ENCODE measurements around the gene FGA. TPM values are rescaled to one million over a fixed set of nuclear protein-coding genes. Genes with fewer than 3 reads are reported as not detected.

FGA gene
- total RNA-seq, 2 experiments from 2014 or later = not detected

- H3K9me3 ChIP-seq (ENCODE audit: control insufficient read depth in 1 of 2, insufficient read depth in 1 of 2, low read length in 2 of 2) = no peaks in the 10 kb centered on the region
- Mint-ChIP-seq H3K4me3 (no peak overlapping the region), H3K4me1 (ENCODE audit: low read depth) (no peaks in the 10 kb centered on the region), H3K9me3 (no peaks in the 10 kb centered on the region), H3K27ac (no peak overlapping the region), H3K36me3 (ENCODE audit: low read depth) (no peaks in the 10 kb centered on the region), H3K27me3 (peaks cover 21% of the 10 kb centered on the region)
- H3K4me1 ChIP-seq (ENCODE audit: insufficient read depth, low read length) = no peaks in the 10 kb centered on the region
- no peak for DNase-seq
- H3K36me3 ChIP-seq (ENCODE audit: insufficient read depth, low read length) = no peaks in the 10 kb centered on the region
- no peak for ATAC-seq (ENCODE audit: poor library complexity)
- H3K27me3 ChIP-seq (ENCODE audit: control insufficient read depth in 1 of 2, insufficient read depth in 2 of 2, low read length in 2 of 2) = no peaks in the 10 kb centered on the region
- ChIA-PET CTCF (no interaction called here), POLR2A (no interaction called here)
- no peak overlapping the region for H3K27ac ChIP-seq (ENCODE audit: low read depth in 1 of 2, low read length in 2 of 2)
- no peak overlapping the region for H3K4me3 ChIP-seq (ENCODE audit: low read length)
- TF ChIP-seq CTCF (IDR thresholded peaks at IDR 0.05) = no peak
- intact Hi-C loops (cut with DNase I, micrococcal nuclease) = no loop called here
Measured at GRCh38 chr4:154566639-154567204, 23.8 kb downstream of the FGA start.

GRCh38 chr4:154565704-154566103, 24.8 kb downstream of the FGA start:
- TF ChIP-seq CTCF (IDR thresholded peaks at IDR 0.05) = no peak
- CTCF ChIA-PET = interaction anchor here (0.6 kb wide), 1 partner anchor 17 kb away, joined by 3 read pairs; no protein-coding TSS in a partner anchor
- no peaks in the 10 kb centered on the region for H3K9me3 ChIP-seq (ENCODE audit: control insufficient read depth in 1 of 2, insufficient read depth in 1 of 2, low read length in 2 of 2)
- DNase-seq (no peak), ATAC-seq (ENCODE audit: poor library complexity) (no peak)
- H3K4me3 Mint-ChIP-seq = no peak overlapping the region
- no peaks in the 10 kb centered on the region for H3K27me3 ChIP-seq (ENCODE audit: control insufficient read depth in 1 of 2, insufficient read depth in 2 of 2, low read length in 2 of 2)
- H3K27me3 Mint-ChIP-seq = peaks cover 20% of the 10 kb centered on the region
- H3K4me3 ChIP-seq (ENCODE audit: low read length) = no peak overlapping the region
- H3K4me1 ChIP-seq (ENCODE audit: insufficient read depth, low read length) = no peaks in the 10 kb centered on the region
- H3K4me1 Mint-ChIP-seq (ENCODE audit: low read depth) = no peaks in the 10 kb centered on the region
- no peak overlapping the region for H3K27ac Mint-ChIP-seq
- POLR2A ChIA-PET = no interaction called here
- H3K36me3 ChIP-seq (ENCODE audit: insufficient read depth, low read length) = no peaks in the 10 kb centered on the region
- intact Hi-C loops (cut with DNase I, micrococcal nuclease) = no loop called here
- no peak overlapping the region for H3K27ac ChIP-seq (ENCODE audit: low read depth in 1 of 2, low read length in 2 of 2)
- H3K36me3 Mint-ChIP-seq (ENCODE audit: low read depth) = no peaks in the 10 kb centered on the region
- H3K9me3 Mint-ChIP-seq = no peaks in the 10 kb centered on the region

- no peak for DNase-seq
- Histone ChIP-seq H3K27me3 (ENCODE audit: control insufficient read depth in 1 of 2, insufficient read depth in 2 of 2, low read length in 2 of 2) (no peaks in the 10 kb centered on the region), H3K4me1 (ENCODE audit: insufficient read depth, low read length) (no peaks in the 10 kb centered on the region), H3K36me3 (ENCODE audit: insufficient read depth, low read length) (no peaks in the 10 kb centered on the region), H3K9me3 (ENCODE audit: control insufficient read depth in 1 of 2, insufficient read depth in 1 of 2, low read length in 2 of 2) (no peaks in the 10 kb centered on the region), H3K27ac (ENCODE audit: low read depth in 1 of 2, low read length in 2 of 2) (no peak overlapping the region), H3K4me3 (ENCODE audit: low read length) (no peak overlapping the region)
- no peak for ATAC-seq (ENCODE audit: poor library complexity)
- TF ChIP-seq CTCF (IDR thresholded peaks at IDR 0.05) = no peak
- Mint-ChIP-seq H3K27ac (no peak overlapping the region), H3K4me1 (ENCODE audit: low read depth) (no peaks in the 10 kb centered on the region), H3K4me3 (no peak overlapping the region), H3K36me3 (ENCODE audit: low read depth) (no peaks in the 10 kb centered on the region), H3K9me3 (no peaks in the 10 kb centered on the region), H3K27me3 (peaks cover 21% of the 10 kb centered on the region)
- POLR2A ChIA-PET = no interaction called here
- intact Hi-C loops (cut with DNase I, micrococcal nuclease) = no loop called here
- CTCF ChIA-PET = interaction anchor here (0.8 kb wide), 1 partner anchor 12 kb away, joined by 3 read pairs; no protein-coding TSS in a partner anchor
Measured at GRCh38 chr4:154564311-154564710, 26.2 kb downstream of the FGA start.
